SK-N-SH treated with all-trans-retinoic acid at 6 μM for 48 hours (cell line): ENCODE results near the gene TLE7.

ENCODE experiments used
- CREB5 ChIP-seq: fragments of 250-450 bp; sonication (Bioruptor Pico); IDR thresholded peaks from 2 replicates; pipeline ENCODE4 v1.5.1; 2020; ENCODE audit warnings: low read depth, mild to moderate bottlenecking, moderate library complexity
- CSDC2 ChIP-seq: fragments of 250-450 bp; sonication (Bioruptor Pico); IDR thresholded peaks from 2 replicates; pipeline ENCODE4 v1.5.0; 2020; ENCODE audit warnings: mild to moderate bottlenecking, moderate library complexity
- ESRRG ChIP-seq: fragments of 250-450 bp; sonication (Bioruptor Pico); IDR thresholded peaks from 2 replicates; pipeline ENCODE4 v1.6.1; 2021; ENCODE audit warnings: mild to moderate bottlenecking
- RARB ChIP-seq: fragments of 250-450 bp; sonication (Bioruptor Pico); IDR thresholded peaks from 2 replicates; pipeline ENCODE4 v1.8.0; 2021; ENCODE audit warnings: mild to moderate bottlenecking, moderate library complexity
- SNAI2 ChIP-seq: fragments of 250-450 bp; sonication (Bioruptor Pico); IDR thresholded peaks from 2 replicates; pipeline ENCODE4 v1.5.0; 2020; ENCODE audit warnings: mild to moderate bottlenecking, moderate library complexity
- TSHZ2 ChIP-seq: fragments of 250-450 bp; sonication (Bioruptor Pico); IDR thresholded peaks from 2 replicates; pipeline ENCODE4 v1.5.0; 2020; ENCODE audit warnings: mild to moderate bottlenecking, moderate library complexity
- ZFP3 ChIP-seq: fragments of 250-450 bp; sonication (Bioruptor Pico); IDR thresholded peaks from 2 replicates; pipeline ENCODE4 v1.5.0; 2020; ENCODE audit warnings: mild to moderate bottlenecking, moderate library complexity
- ZFP30 ChIP-seq: fragments of 450-650 bp; formaldehyde crosslinking; IDR thresholded peaks from 2 replicates; pipeline ENCODE4 v1.5.0; 2022; ENCODE audit warnings: mild to moderate bottlenecking, moderate library complexity

GRCh38 chr16:71406316-71406715 is 35.5 kb downstream of the TLE7 start:
- TF ChIP-seq CSDC2 (CRISPR knock-in tag) = no peak
- no peak for TF ChIP-seq RARB
- TF ChIP-seq ESRRG (CRISPR knock-in tag) = no peak
- TF ChIP-seq ZFP30 = no peak
- no peak for TF ChIP-seq CREB5 (CRISPR knock-in tag)
- no peak for TF ChIP-seq ZFP3 (CRISPR knock-in tag)
- TF ChIP-seq TSHZ2 (CRISPR knock-in tag) = no peak
- TF ChIP-seq SNAI2 = no peak
